Measurements from ENCODE around the gene DSC1. TPM values are rescaled to one million over a fixed set of nuclear protein-coding genes. Genes with fewer than 3 reads are reported as not detected.

DSC1 gene
- total and polyA plus RNA-seq, 10 of the 15 experiments (the other 5 are each of a cell fraction or from before 2014, with no cell fraction given) = 0.24 to 0.84 (median 0.44) TPM; not detected in 1

DNA sequence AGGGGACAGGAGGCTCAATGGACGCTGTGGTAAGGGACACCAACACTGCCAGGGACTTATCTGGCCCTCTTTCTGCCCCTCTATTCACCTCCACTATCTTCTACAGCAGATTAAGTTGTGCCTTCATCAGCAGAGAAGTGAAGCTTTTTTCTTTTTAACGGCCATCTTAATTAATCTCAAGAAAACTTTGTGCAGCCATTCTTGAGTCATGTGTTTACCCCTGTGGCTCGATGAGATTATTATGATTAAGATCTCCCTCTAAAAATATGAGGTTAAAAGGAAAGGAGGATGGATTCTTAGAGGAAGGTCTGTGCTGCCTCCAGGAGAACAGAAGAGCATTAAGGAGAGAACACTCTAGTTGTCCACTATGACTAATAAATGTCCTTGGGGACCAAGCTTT is 32.4 kb upstream of the DSC1 start:
- ChIA-PET RAD21 (ENCODE audit: unreplicated experiment) (no interaction called here), CTCF (interaction anchor here (0.7 kb wide), 1 partner anchor 336 kb away, joined by 3 read pairs; no protein-coding TSS in a partner anchor), POLR2A (no interaction called here), SMC1A (ENCODE audit: uncharacterized antibody, unreplicated experiment) (no interaction called here)
- TF ChIP-seq MYB (IDR thresholded peaks at IDR 0.05; ENCODE audit: borderline replicate concordance, low read depth, low read length) = no peak
- no peak for TF ChIP-seq GATAD2B (conservative IDR thresholded peaks at IDR 0.05; ENCODE audit: low read depth)
- no peak for TF ChIP-seq RUNX3 (IDR thresholded peaks at IDR 0.05; ENCODE audit: low read length)
- TF ChIP-seq, protein P1, sequence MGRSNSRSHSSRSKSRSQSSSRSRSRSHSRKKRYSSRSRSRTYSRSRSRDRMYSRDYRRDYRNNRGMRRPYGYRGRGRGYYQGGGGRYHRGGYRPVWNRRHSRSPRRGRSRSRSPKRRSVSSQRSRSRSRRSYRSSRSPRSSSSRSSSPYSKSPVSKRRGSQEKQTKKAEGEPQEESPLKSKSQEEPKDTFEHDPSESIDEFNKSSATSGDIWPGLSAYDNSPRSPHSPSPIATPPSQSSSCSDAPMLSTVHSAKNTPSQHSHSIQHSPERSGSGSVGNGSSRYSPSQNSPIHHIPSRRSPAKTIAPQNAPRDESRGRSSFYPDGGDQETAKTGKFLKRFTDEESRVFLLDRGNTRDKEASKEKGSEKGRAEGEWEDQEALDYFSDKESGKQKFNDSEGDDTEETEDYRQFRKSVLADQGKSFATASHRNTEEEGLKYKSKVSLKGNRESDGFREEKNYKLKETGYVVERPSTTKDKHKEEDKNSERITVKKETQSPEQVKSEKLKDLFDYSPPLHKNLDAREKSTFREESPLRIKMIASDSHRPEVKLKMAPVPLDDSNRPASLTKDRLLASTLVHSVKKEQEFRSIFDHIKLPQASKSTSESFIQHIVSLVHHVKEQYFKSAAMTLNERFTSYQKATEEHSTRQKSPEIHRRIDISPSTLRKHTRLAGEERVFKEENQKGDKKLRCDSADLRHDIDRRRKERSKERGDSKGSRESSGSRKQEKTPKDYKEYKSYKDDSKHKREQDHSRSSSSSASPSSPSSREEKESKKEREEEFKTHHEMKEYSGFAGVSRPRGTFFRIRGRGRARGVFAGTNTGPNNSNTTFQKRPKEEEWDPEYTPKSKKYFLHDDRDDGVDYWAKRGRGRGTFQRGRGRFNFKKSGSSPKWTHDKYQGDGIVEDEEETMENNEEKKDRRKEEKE (IDR thresholded peaks at IDR 0.05) = no peak
- TF ChIP-seq PAX8 (IDR thresholded peaks at IDR 0.05) = no peak
- TF ChIP-seq IRF5 (IDR thresholded peaks at IDR 0.05; ENCODE audit: borderline replicate concordance) = no peak
- no TSS peak for BruUV-seq (replicated peaks)
- no peaks in the 10 kb centered on the region for H3K9me3 ChIP-seq (replicated peaks; ENCODE audit: control insufficient read depth, insufficient read depth, low read length)
- no peak overlapping the region for H3K9ac ChIP-seq (ENCODE audit: control insufficient read depth, insufficient read depth, low read length)
- FAIRE-seq (no peak), DNase-seq (ENCODE audit: low read depth, low spot score) (no peak), ATAC-seq (no peak)
- H3K4me2 ChIP-seq (ENCODE audit: control insufficient read depth, insufficient read depth) = no peak overlapping the region
- no peaks in the 10 kb centered on the region for H3K36me3 ChIP-seq (ENCODE audit: control insufficient read depth in 2 of 2, insufficient read depth in 2 of 2, low read length in 1 of 2)
- no peaks in the 10 kb centered on the region for H3K79me2 ChIP-seq (ENCODE audit: control insufficient read depth, insufficient read depth, low read length)
- in situ Hi-C loops (cut with MboI) (no loop called here), intact Hi-C loops (cut with micrococcal nuclease; ENCODE audit: unreplicated experiment) (no loop called here)
- 19% methylated on average over 3 of the region's 3 CpGs for WGBS (ENCODE audit: insufficient coverage, insufficient replicate concordance, low lambda C conversion rate, missing lambda C conversion rate)
- no peak overlapping the region for H3K4me3 ChIP-seq
- H3K27ac ChIP-seq (ENCODE audit: control insufficient read depth, insufficient read depth) = no peak overlapping the region
- H3K4me1 ChIP-seq (ENCODE audit: control insufficient read depth, insufficient read depth, low read length) = no peaks in the 10 kb centered on the region
- no peak overlapping the region for H2AFZ ChIP-seq (ENCODE audit: control insufficient read depth, low read depth, low read length)
- H4K20me1 ChIP-seq (ENCODE audit: control insufficient read depth, insufficient read depth) = no peaks in the 10 kb centered on the region
- H3K27me3 ChIP-seq (replicated peaks in 1 of 2; ENCODE audit: control insufficient read depth in 2 of 2, insufficient read depth in 2 of 2, low read length in 1 of 2) = no peaks in the 10 kb centered on the region
